ENCODE data around the gene PPM1E. TPM values are rescaled to one million over a fixed set of nuclear protein-coding genes. Genes with fewer than 3 reads are reported as not detected.
"Not testable (repeated sequence)": the region's sequence is repeated elsewhere in the genome, so short reads cannot be mapped to it uniquely, and the experiment has no call there.

PPM1E gene
- total RNA-seq, result under 1 TPM in 1 of 2 experiments, not detected in 1; 0.02 TPM

DNA sequence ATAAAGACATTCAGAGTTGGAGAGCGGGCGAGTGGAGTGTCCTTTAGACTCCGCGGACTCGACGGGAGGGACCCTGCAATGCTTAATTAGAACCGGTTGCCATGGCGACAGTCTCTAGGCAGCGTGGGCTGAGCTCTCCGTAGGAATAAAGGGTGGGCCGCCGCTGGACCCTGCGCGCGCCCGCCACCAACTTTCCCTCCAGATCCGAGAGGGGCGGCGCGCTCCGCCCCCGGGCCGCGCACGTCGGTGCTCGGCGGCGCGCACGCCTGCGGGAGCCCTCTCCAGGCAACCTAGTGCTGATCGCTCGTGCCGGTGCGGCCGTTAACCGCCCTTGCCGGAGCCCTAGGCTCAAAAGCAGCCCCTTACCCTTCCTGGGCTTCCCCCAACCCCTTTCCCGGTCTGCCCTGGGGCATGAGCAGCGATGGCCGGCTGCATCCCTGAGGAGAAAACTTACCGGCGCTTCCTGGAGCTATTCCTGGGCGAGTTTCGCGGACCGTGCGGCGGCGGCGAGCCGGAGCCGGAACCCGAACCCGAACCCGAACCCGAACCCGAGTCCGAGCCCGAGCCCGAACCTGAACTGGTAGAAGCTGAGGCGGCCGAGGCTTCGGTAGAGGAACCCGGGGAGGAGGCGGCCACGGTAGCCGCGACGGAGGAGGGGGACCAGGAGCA is at the start of gene PPM1E:
TSS of gene PPM1E (plus strand) at position 278 of the 669 bp plus-strand sequence.
- H3K27ac Mint-ChIP-seq, result no peak within 1 kb of the TSS
- H3K36me3 Mint-ChIP-seq, result no peaks in the 10 kb centered on the region
- peak; percentile 59 for DNase-seq
- intact Hi-C loops (cut with micrococcal nuclease), result no loop called here
- CTCF ChIA-PET, result interaction anchor here (2.3 kb wide), 1 partner anchor 249 kb away, joined by 10 read pairs; no protein-coding TSS in a partner anchor
- POLR2A ChIA-PET, result interaction anchor here (1.0 to 1.3 kb wide), 2 partner anchors 124 to 125 kb away, joined by 3 to 7 read pairs; no protein-coding TSS in a partner anchor
- H3K9me3 Mint-ChIP-seq, result no peaks in the 10 kb centered on the region
- peaks cover 10% of the 10 kb centered on the region for H3K4me1 Mint-ChIP-seq (ENCODE audit: low read depth)
- H3K4me3 Mint-ChIP-seq, result peak within 1 kb of the TSS; percentile 82
- peaks cover 44% of the 10 kb centered on the region for H3K27me3 Mint-ChIP-seq

DNA sequence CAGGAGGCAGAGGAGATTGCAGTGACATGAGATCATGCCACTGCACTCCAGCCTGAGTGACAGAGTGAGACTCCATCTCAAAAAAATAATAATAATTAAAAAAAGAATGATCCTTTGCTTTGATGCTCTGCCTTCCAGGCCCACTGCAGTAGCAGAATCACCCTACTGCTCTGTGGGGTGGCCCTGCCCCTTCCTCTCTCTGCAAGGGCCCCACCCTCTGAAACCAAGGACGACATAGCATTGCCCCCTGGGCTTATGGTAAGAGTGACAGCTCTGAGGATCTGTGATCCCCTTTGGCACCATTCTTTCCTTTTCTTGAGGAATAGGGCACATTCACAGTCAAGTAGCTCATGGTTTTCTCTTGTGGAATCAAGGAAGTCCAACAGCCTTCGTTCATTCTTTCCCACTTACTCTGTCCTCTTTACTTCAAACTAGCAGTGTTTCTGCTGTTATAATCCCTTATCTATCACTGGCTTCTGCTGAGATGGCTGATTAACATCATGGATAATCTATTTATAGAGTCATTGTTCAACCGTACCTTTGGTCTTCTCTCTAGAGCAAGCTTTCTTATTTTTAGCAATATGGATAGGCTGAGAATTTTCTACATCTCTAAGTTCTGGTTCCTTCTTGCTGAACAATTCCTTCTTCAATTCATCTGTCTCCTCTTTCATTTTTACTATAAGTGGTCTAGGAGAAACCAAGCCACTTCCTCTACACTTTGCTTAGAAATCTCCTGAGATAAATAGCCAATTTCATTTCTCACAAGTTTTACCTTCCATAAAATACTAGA is 49.1 kb upstream of the PPM1E start:
- H3K4me1 Mint-ChIP-seq (ENCODE audit: low read depth), result peaks cover 30% of the 10 kb centered on the region
- intact Hi-C loops (cut with micrococcal nuclease), result no loop called here
- H3K9me3 Mint-ChIP-seq, result no peaks in the 10 kb centered on the region
- POLR2A ChIA-PET, result interaction anchor here (1.0 to 1.4 kb wide), 2 partner anchors 75 to 76 kb away, joined by 3 read pairs; no protein-coding TSS in a partner anchor
- H3K4me3 Mint-ChIP-seq, result no peak overlapping the region
- CTCF ChIA-PET, result interaction anchor here (1.6 kb wide), 2 partner anchors 82 to 298 kb away, joined by 3 read pairs; no protein-coding TSS in a partner anchor
- no peak for DNase-seq
- H3K27me3 Mint-ChIP-seq, result no peaks in the 10 kb centered on the region
- peaks cover 25% of the 10 kb centered on the region for H3K36me3 Mint-ChIP-seq
- no peak overlapping the region for H3K27ac Mint-ChIP-seq

- H3K36me3 Mint-ChIP-seq, result peaks cover 23% of the 10 kb centered on the region
- POLR2A ChIA-PET, result interaction anchor here (0.6 kb wide), 1 partner anchor 294 kb away, joined by 4 read pairs; no protein-coding TSS in a partner anchor
- H3K4me3 Mint-ChIP-seq, result no peak overlapping the region
Observed at GRCh38 chr17:58710948-58711552, 44.6 kb upstream of the PPM1E start.

DNA sequence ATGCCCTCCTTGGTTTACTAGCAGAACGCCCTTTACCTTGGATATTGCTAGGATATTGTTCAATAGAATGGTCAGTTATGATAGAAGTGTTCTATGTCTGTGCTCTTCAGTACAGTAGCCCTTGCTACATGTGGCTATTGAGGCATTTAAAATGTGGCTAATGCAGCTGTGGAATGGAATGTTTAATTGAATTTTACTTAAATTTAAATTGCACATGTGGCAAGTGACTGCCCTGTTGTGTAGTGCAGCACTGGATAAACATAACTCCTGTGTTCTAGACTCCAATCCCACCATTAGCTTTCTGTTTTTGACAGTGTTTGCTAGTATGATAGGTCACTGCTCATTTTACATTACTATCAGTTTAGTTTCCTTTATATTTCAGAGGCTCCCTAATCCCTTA is 33.4 kb upstream of the PPM1E start:
- CTCF ChIA-PET, result no interaction called here
- DNase-seq, result no peak
- H3K4me3 Mint-ChIP-seq, result no peak overlapping the region
- H3K27me3 Mint-ChIP-seq, result no peaks in the 10 kb centered on the region
- H3K36me3 Mint-ChIP-seq, result peaks cover 11% of the 10 kb centered on the region
- no peaks in the 10 kb centered on the region for H3K4me1 Mint-ChIP-seq (ENCODE audit: low read depth)
- H3K9me3 Mint-ChIP-seq, result no peaks in the 10 kb centered on the region
- POLR2A ChIA-PET, result no interaction called here
- intact Hi-C loops (cut with micrococcal nuclease), result no loop called here
- no peak overlapping the region for H3K27ac Mint-ChIP-seq

More at GRCh38 chr17:58710948-58711552, 44.6 kb upstream of the PPM1E start:
- Mint-ChIP-seq H3K27ac (no peak overlapping the region), H3K27me3 (no peaks in the 10 kb centered on the region), H3K4me1 (ENCODE audit: low read depth) (peaks cover 8% of the 10 kb centered on the region), H3K9me3 (no peaks in the 10 kb centered on the region)
- CTCF ChIA-PET, result interaction anchor here (0.5 to 3.6 kb wide), 17 partner anchors 8 to 334 kb away, joined by 3 to 44 read pairs (median 3); partner anchors contain the start of gene RAD51C
- no peak for DNase-seq
- intact Hi-C loops (cut with micrococcal nuclease), result loop anchor here (1.0 kb wide), 1 partner anchor 294 kb away; no protein-coding TSS in a partner anchor

DNA sequence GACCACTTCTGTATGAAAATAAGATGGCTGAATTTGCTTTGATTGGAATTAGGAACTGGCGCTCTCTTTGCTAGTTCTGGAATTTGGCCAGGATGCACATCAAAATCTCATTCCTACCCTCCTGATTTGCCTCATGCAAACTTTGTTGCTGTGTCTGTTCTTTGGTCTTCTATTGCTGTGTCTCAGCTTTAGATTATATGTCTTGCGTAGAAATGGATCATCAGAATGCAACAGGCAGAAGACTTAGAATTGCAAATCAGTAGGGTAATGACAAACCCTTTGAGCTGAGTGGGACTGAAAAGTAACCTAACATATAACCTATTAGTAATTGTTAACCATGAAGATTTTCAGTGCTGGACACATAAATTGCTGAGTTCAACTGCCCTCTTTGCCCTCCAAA is 33.0 kb upstream of the PPM1E start:
- ChIA-PET POLR2A (no interaction called here), CTCF (no interaction called here)
- Mint-ChIP-seq H3K27me3 (no peaks in the 10 kb centered on the region), H3K27ac (no peak overlapping the region), H3K4me1 (ENCODE audit: low read depth) (no peaks in the 10 kb centered on the region), H3K36me3 (peaks cover 9% of the 10 kb centered on the region), H3K9me3 (no peaks in the 10 kb centered on the region), H3K4me3 (no peak overlapping the region)
- intact Hi-C loops (cut with micrococcal nuclease), result no loop called here
- DNase-seq, result no peak

DNA sequence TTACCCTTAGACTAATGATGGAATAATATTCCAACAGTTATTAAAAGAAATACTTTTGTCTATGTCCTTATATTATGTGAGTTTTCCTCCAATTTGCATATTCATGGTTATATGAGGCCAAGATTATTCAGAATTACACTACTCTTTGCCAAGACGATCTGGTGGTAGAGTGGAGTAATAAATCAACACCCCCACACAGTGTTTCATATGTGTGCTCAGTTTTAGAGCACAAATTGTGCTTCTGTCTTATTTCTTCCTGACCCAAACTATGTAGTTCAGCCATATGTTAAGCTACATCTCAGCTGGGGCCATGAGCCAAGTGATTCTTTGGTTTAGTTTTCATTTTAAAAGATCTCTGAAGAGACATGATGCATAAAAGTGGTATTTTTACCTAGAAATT is 26.9 kb upstream of the PPM1E start:
- Mint-ChIP-seq H3K4me3 (no peak overlapping the region), H3K9me3 (no peaks in the 10 kb centered on the region), H3K27ac (no peak overlapping the region), H3K27me3 (no peaks in the 10 kb centered on the region), H3K36me3 (no peaks in the 10 kb centered on the region), H3K4me1 (ENCODE audit: low read depth) (no peaks in the 10 kb centered on the region)
- ChIA-PET CTCF (no interaction called here), POLR2A (no interaction called here)
- intact Hi-C loops (cut with micrococcal nuclease), result no loop called here
- no peak for DNase-seq

DNA sequence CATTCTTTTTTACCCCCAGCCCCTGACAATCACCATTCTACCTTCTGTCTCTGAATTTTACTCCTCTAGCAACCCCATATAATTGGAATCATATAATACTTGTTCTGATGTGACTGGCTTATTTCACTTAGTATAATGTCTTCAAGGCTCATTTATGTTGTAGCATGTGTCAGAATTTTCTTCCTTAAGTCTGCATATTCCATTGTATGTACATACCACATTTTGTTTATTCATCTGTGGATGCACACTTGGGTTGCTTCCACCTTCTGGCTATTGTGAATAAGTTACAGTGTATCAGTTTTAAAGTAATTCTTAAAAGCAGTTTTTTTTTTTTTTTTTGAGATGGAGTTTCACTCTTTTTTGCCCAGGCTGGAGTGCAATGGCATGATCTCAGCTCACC is 24.7 kb upstream of the PPM1E start:
- no peak overlapping the region for H3K4me3 Mint-ChIP-seq
- ChIA-PET CTCF (no interaction called here), POLR2A (no interaction called here)
- no peak for DNase-seq
- no peaks in the 10 kb centered on the region for H3K4me1 Mint-ChIP-seq (ENCODE audit: low read depth)
- no peaks in the 10 kb centered on the region for H3K9me3 Mint-ChIP-seq
- no peaks in the 10 kb centered on the region for H3K27me3 Mint-ChIP-seq
- H3K36me3 Mint-ChIP-seq, result no peaks in the 10 kb centered on the region
- intact Hi-C loops (cut with micrococcal nuclease), result no loop called here
- H3K27ac Mint-ChIP-seq, result no peak overlapping the region

GRCh38 chr17:58734040-58734439 is 21.6 kb upstream of the PPM1E start:
- no peaks in the 10 kb centered on the region for H3K27me3 Mint-ChIP-seq
- intact Hi-C loops (cut with micrococcal nuclease), result no loop called here
- no peak overlapping the region for H3K4me3 Mint-ChIP-seq
- no peak overlapping the region for H3K27ac Mint-ChIP-seq
- DNase-seq, result no peak
- no peaks in the 10 kb centered on the region for H3K4me1 Mint-ChIP-seq (ENCODE audit: low read depth)
- no peaks in the 10 kb centered on the region for H3K36me3 Mint-ChIP-seq
- ChIA-PET CTCF (no interaction called here), POLR2A (no interaction called here)
- no peaks in the 10 kb centered on the region for H3K9me3 Mint-ChIP-seq

- Mint-ChIP-seq H3K36me3 (no peaks in the 10 kb centered on the region), H3K4me3 (no peak overlapping the region), H3K4me1 (ENCODE audit: low read depth) (no peaks in the 10 kb centered on the region), H3K27me3 (no peaks in the 10 kb centered on the region), H3K9me3 (no peaks in the 10 kb centered on the region), H3K27ac (no peak overlapping the region)
- intact Hi-C loops (cut with micrococcal nuclease), result no loop called here
- ChIA-PET POLR2A (no interaction called here), CTCF (no interaction called here)
- no peak for DNase-seq
Observed at GRCh38 chr17:58734811-58735210, 20.8 kb upstream of the PPM1E start.

DNA sequence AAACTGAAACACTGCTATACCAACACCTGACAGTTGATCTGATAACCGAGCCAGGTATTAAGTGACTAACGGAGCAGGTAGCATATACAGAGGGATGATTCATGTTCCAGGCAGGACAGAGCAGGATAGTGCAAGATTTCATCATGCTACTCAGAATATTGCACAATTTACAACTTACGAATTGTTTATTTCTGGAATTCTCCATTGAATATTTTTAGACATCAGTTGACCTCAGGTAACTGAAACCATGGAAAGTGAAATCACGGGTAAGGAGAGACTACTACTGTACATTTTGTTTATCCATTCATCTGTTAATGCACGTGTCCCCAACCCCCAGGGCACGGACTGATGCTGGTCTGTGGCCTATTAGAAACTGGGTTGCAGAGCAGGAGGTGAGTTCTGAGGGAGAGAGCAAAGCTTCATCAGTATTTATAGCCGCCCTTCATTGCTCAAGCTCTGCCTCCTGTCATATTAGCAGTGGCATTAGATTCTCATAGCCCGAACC is 14.5 kb upstream of the PPM1E start:
- ChIA-PET CTCF (no interaction called here), POLR2A (no interaction called here)
- intact Hi-C loops (cut with micrococcal nuclease), result no loop called here
- DNase-seq, result no peak
- Mint-ChIP-seq H3K4me1 (ENCODE audit: low read depth) (no peaks in the 10 kb centered on the region), H3K4me3 (no peak overlapping the region), H3K27me3 (no peaks in the 10 kb centered on the region), H3K36me3 (no peaks in the 10 kb centered on the region), H3K9me3 (no peaks in the 10 kb centered on the region), H3K27ac (no peak overlapping the region)

- H3K36me3 Mint-ChIP-seq, result no peaks in the 10 kb centered on the region
- H3K9me3 Mint-ChIP-seq, result no peaks in the 10 kb centered on the region
- H3K27ac Mint-ChIP-seq, result no peak overlapping the region
- DNase-seq, result no peak
- intact Hi-C loops (cut with micrococcal nuclease), result no loop called here
- POLR2A ChIA-PET, result interaction anchor here (1.7 kb wide), 1 partner anchor 116 kb away, joined by 4 read pairs; no protein-coding TSS in a partner anchor
- CTCF ChIA-PET, result no interaction called here
- no peaks in the 10 kb centered on the region for H3K4me1 Mint-ChIP-seq (ENCODE audit: low read depth)
- no peak overlapping the region for H3K4me3 Mint-ChIP-seq
- no peaks in the 10 kb centered on the region for H3K27me3 Mint-ChIP-seq
Observed at GRCh38 chr17:58747674-58748073, 8.0 kb upstream of the PPM1E start.

DNA sequence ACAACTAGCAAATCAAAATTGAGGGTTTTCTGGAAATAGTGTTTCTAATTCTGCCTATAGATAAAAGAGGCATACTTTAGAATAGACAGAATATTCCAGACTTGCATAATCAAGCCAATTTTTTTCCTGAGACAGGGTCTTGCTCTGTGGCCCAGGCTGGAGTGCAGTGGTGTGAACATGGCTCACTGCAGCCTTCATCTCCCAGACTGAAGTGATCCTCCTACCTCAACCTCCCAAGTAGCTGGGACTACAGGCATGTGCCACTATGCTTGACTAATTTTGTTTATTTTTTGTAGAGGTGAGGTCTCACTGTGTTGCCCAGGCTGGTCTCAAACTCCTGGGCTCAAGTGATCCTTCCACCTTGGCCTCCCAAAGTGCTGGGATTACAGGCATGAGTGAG is 6.0 kb upstream of the PPM1E start:
- H3K27me3 Mint-ChIP-seq; DNase-seq; H3K9me3 Mint-ChIP-seq; POLR2A ChIA-PET; H3K4me1 Mint-ChIP-seq (ENCODE audit: low read depth); H3K4me3 Mint-ChIP-seq; H3K36me3 Mint-ChIP-seq; H3K27ac Mint-ChIP-seq; intact Hi-C loops (cut with micrococcal nuclease); CTCF ChIA-PET: not testable (repeated sequence)

Data from activated CD4-positive, alpha-beta memory T cell treated with anti-CD3 and anti-CD28 coated beads for 36 hours (primary cell).